NB4 (cell line): ENCODE data around the gene YAF2.

Experiments
- CTCF ChIP-seq: IDR thresholded peaks from one replicate; pipeline ENCODE4 v1.5.1; 2012; ENCODE audit warnings: low read depth, low read length
- MAX ChIP-seq: IDR thresholded peaks from 2 replicates; pipeline ENCODE4 v1.6.1; 2011; ENCODE audit warnings: low read depth, low read length
- MYC ChIP-seq: IDR thresholded peaks from 2 replicates; pipeline ENCODE4 v1.6.1; 2011; ENCODE audit warnings: low read depth, low read length
- POLR2A ChIP-seq: IDR thresholded peaks from 2 replicates; pipeline ENCODE4 v1.6.1; 2011; ENCODE audit warnings: mild to moderate bottlenecking; ENCODE audit not compliant: insufficient read length; ENCODE audit errors: extremely low read depth

GRCh38 chr12:42126963-42127362 lies 111.1 kb downstream of the YAF2 start:
- TF ChIP-seq MYC (no peak), POLR2A (no peak), CTCF (no peak), MAX (no peak)
